Osteocyte (in vitro differentiated cells): ENCODE results near the gene BCAN. TPM values are rescaled to one million over a fixed set of nuclear protein-coding genes. Genes with fewer than 3 reads are reported as not detected.

Experiments
- DNase-seq: peaks from one replicate; pipeline ENCODE4 v3.0.0; 2021; ENCODE audit warnings: mixed read lengths; ENCODE audit not compliant: unreplicated experiment; ENCODE audit errors: extremely low spot score
- H3K27ac Mint-ChIP-seq: one replicate; pipeline ENCODE4 v1.8.0; 2021; ENCODE audit warnings: mild to moderate bottlenecking, mixed read lengths; ENCODE audit not compliant: unreplicated experiment
- H3K27me3 Mint-ChIP-seq: one replicate; pipeline ENCODE4 v1.8.0; 2021; ENCODE audit warnings: mixed read lengths; ENCODE audit not compliant: unreplicated experiment
- H3K36me3 Mint-ChIP-seq: one replicate; pipeline ENCODE4 v1.8.0; 2021; ENCODE audit warnings: mixed read lengths; ENCODE audit not compliant: unreplicated experiment
- H3K4me1 Mint-ChIP-seq: one replicate; pipeline ENCODE4 v1.8.0; 2021; ENCODE audit warnings: mixed read lengths; ENCODE audit not compliant: unreplicated experiment
- H3K4me3 Mint-ChIP-seq: one replicate; pipeline ENCODE4 v1.8.0; 2021; ENCODE audit warnings: mild to moderate bottlenecking, moderate library complexity, mixed read lengths; ENCODE audit not compliant: unreplicated experiment
- H3K9me3 Mint-ChIP-seq: one replicate; pipeline ENCODE4 v1.8.0; 2021; ENCODE audit warnings: mixed read lengths; ENCODE audit not compliant: unreplicated experiment
- total RNA-seq: library from RNA; stranded (reverse); gene quantifications from 2 replicates; pipeline ENCODE4 v1.2.1, GENCODE V29; 2021
- TF ChIP-seq, protein P1 (sequence below): fragments of 200-600 bp; sonication (generic); IDR thresholded peaks from 2 replicates; pipeline ENCODE4 v1.5.0; 2021; ENCODE audit warnings: antibody characterized with exemption, mild to moderate bottlenecking, moderate library complexity

The BCAN gene
- total RNA-seq, 1 donor from 2014 or later = 0.43 TPM

- H3K27ac Mint-ChIP-seq = peak overlapping the region; percentile 59
- peak overlapping the region; percentile 34 for H3K4me3 Mint-ChIP-seq
Observed at GRCh38 chr1:156691665-156692440, 49.9 kb downstream of the BCAN start.

GRCh38 chr1:156692441-156692924 is 50.6 kb downstream of the BCAN start:
- Mint-ChIP-seq H3K36me3 (no peaks in the 10 kb centered on the region), H3K4me3 (no peak overlapping the region), H3K4me1 (peaks cover 62% of the 10 kb centered on the region), H3K9me3 (no peaks in the 10 kb centered on the region), H3K27ac (no peak overlapping the region), H3K27me3 (peaks cover 4% of the 10 kb centered on the region)
- TF ChIP-seq, protein P1, sequence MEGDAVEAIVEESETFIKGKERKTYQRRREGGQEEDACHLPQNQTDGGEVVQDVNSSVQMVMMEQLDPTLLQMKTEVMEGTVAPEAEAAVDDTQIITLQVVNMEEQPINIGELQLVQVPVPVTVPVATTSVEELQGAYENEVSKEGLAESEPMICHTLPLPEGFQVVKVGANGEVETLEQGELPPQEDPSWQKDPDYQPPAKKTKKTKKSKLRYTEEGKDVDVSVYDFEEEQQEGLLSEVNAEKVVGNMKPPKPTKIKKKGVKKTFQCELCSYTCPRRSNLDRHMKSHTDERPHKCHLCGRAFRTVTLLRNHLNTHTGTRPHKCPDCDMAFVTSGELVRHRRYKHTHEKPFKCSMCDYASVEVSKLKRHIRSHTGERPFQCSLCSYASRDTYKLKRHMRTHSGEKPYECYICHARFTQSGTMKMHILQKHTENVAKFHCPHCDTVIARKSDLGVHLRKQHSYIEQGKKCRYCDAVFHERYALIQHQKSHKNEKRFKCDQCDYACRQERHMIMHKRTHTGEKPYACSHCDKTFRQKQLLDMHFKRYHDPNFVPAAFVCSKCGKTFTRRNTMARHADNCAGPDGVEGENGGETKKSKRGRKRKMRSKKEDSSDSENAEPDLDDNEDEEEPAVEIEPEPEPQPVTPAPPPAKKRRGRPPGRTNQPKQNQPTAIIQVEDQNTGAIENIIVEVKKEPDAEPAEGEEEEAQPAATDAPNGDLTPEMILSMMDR = no peak
- no peak for DNase-seq

More at GRCh38 chr1:156691665-156692440, 49.9 kb downstream of the BCAN start:
- TF ChIP-seq, protein P1 = peak; percentile 20
- Mint-ChIP-seq H3K4me1 (peaks cover 62% of the 10 kb centered on the region), H3K36me3 (no peaks in the 10 kb centered on the region), H3K27me3 (peaks cover 4% of the 10 kb centered on the region), H3K9me3 (no peaks in the 10 kb centered on the region)
- no peak for DNase-seq

GRCh38 chr1:156692925-156693847 is 51.3 kb downstream of the BCAN start:
- Mint-ChIP-seq H3K36me3 (peaks cover 6% of the 10 kb centered on the region), H3K27ac (peak overlapping the region; percentile 6), H3K4me1 (peaks cover 62% of the 10 kb centered on the region), H3K4me3 (peak overlapping the region; percentile 2), H3K27me3 (peaks cover 4% of the 10 kb centered on the region), H3K9me3 (no peaks in the 10 kb centered on the region)
- no peak for DNase-seq
- TF ChIP-seq, protein P1 = no peak

DNA sequence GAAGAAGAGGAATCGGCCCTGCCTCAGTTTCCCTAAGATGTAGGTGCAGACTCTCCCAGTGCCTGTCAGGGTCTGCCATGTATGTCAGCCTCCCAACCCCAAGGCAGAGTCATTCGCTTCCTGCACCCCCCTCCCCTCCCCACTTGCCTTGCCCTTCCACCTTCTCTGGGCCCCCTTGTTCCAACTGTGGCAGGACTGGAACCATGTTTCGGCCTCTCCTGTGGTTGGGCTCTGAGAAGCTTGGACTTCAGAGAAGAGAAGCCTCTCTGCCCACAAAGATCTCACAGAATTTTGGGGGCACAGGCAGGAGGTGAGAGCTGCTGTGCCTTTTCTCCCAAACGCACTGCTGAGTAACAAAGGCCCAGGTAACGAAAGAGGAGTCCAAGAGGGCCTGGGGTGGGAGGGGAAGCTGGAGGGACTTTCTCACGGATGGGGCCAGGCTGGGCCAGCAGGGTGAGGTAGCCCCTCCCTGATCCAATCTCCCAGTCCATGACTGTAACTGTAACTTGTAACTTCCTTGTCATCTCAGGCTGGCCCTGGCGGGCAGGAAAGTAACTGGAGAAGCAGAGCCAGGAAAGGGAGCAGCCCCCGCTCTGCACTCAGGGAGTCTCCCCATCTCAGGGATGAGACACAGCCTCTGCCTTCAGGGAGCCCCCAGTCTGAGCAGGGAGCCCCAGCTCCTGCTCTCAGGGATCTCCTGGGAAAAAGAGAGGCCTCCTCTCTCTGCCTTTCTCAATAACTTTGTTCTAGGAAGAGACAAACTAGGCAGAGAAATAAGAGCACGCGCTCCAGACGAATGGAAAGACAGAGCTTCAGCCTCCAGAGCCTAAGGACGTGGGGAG is 52.2 kb downstream of the BCAN start:
- Mint-ChIP-seq H3K4me3 (no peak overlapping the region), H3K9me3 (no peaks in the 10 kb centered on the region), H3K36me3 (peaks cover 13% of the 10 kb centered on the region), H3K4me1 (peaks cover 57% of the 10 kb centered on the region), H3K27ac (no peak overlapping the region), H3K27me3 (peaks cover 4% of the 10 kb centered on the region)
- TF ChIP-seq, protein P1 = no peak
- DNase-seq = no peak
